GM12878 (cell line): ENCODE results near the gene TTC19. TPM values are rescaled to one million over a fixed set of nuclear protein-coding genes. Genes with fewer than 3 reads are reported as not detected.

ENCODE experiments used
- ATAC-seq: fragments of 200-7000 bp; cut with Tn5 transposase; 3 replicates; pipeline ENCODE4 v1.9.1; 2020; ENCODE audit warnings: mild to moderate bottlenecking, moderate library complexity
- BruUV-seq: library from RNA; stranded (reverse); fragments of 400-500 nt; replicated peaks from 2 replicates; lab custom pipeline; 2021; lab: Mats Ljungman, UMichigan
- CTCF ChIA-PET: fragments of 300-600 bp; sonication (Branson Sonifier 250); formaldehyde crosslinking; extraction: SDS; loops from one replicate; lab custom pipeline; 2021; ENCODE audit warnings: inconsistent platforms; lab: Yijun Ruan, JAX
- POLR2A ChIA-PET: fragments of 350-600 bp; formaldehyde crosslinking; extraction: SDS; loops from one replicate; lab custom pipeline; 2021; ENCODE audit warnings: inconsistent platforms; lab: Charles Lee
- RAD21 ChIA-PET: fragments of 300-600 bp; sonication (Branson Sonifier 250); formaldehyde crosslinking; loops from one replicate; lab custom pipeline; 2023; ENCODE audit warnings: antibody characterized with exemption; ENCODE audit not compliant: unreplicated experiment; lab: Charles Lee
- SMC1A ChIA-PET: fragments of 300-600 bp; sonication (Branson Sonifier 250); formaldehyde crosslinking; loops from one replicate; lab custom pipeline; 2023; ENCODE audit not compliant: unreplicated experiment, uncharacterized antibody; lab: Charles Lee
- DNase-seq: peaks from one replicate; pipeline ENCODE4 v3.0.0-alpha.2; 2011; ENCODE audit warnings: low read depth, low spot score
- FAIRE-seq: peaks from 3 replicates; lab custom pipeline; 2011; peaks lifted over from hg19 to GRCh38; lab: Jason Lieb, UNC
- H2AFZ ChIP-seq: 2 replicates; pipeline ENCODE4 v1.6.0; 2011; ENCODE audit warnings: low read depth, low read length, control low read depth; ENCODE audit not compliant: control insufficient read depth
- H3K27ac ChIP-seq: 2 replicates; pipeline ENCODE4 v1.5.1; 2011; ENCODE audit warnings: control low read depth; ENCODE audit not compliant: control insufficient read depth, insufficient read depth
- H3K27me3 ChIP-seq, 2 experiments: replicated peaks in 1 of 2; 2 replicates each; pipeline versions ENCODE4 v1.6.0 to v1.6.1; 2011; ENCODE audit warnings: low read length in 1 of 2; ENCODE audit not compliant: control insufficient read depth in 2 of 2, insufficient read depth in 2 of 2
- H3K36me3 ChIP-seq, 2 experiments: 2 replicates each; pipeline ENCODE4 v1.5.1; 2011; ENCODE audit warnings: low read length in 1 of 2; ENCODE audit not compliant: control insufficient read depth in 2 of 2, insufficient read depth in 2 of 2
- H3K4me1 ChIP-seq: 2 replicates; pipeline ENCODE4 v1.6.1; 2011; ENCODE audit warnings: mild to moderate bottlenecking, low read length, moderate library complexity, mixed read lengths; ENCODE audit not compliant: control insufficient read depth, insufficient read depth
- H3K4me2 ChIP-seq: 2 replicates; pipeline ENCODE4 v1.6.0; 2011; ENCODE audit warnings: control low read depth; ENCODE audit not compliant: control insufficient read depth, insufficient read depth
- H3K4me3 ChIP-seq: fragments of 200-600 bp; sonication (generic); 2 replicates; pipeline ENCODE4 v1.5.1; 2016
- H3K79me2 ChIP-seq: 2 replicates; pipeline ENCODE4 v1.6.0; 2011; ENCODE audit warnings: low read length; ENCODE audit not compliant: control insufficient read depth, insufficient read depth
- H3K9ac ChIP-seq: 2 replicates; pipeline ENCODE4 v1.8.0; 2011; ENCODE audit warnings: low read length, control low read depth, mixed read lengths; ENCODE audit not compliant: control insufficient read depth, insufficient read depth
- H3K9me3 ChIP-seq: replicated peaks from 3 replicates; pipeline ENCODE4 v1.5.1; 2011; ENCODE audit warnings: mild to moderate bottlenecking, low read length; ENCODE audit not compliant: control insufficient read depth, insufficient read depth
- H4K20me1 ChIP-seq: 2 replicates; pipeline ENCODE4 v1.6.0; 2011; ENCODE audit not compliant: control insufficient read depth, insufficient read depth
- CBX3 ChIP-seq: fragments of 200-600 bp; sonication (generic); IDR thresholded peaks from 2 replicates; pipeline ENCODE4 v1.6.1; 2016; ENCODE audit warnings: low read depth, borderline replicate concordance
- E2F4 ChIP-seq: IDR thresholded peaks from 2 replicates; pipeline ENCODE4 v1.6.1; 2012; ENCODE audit warnings: low read depth, low read length, improper control_type of control experiment
- E4F1 ChIP-seq: fragments of 450-650 bp; IDR thresholded peaks from 2 replicates; pipeline ENCODE4 v1.6.1; 2018; ENCODE audit warnings: borderline replicate concordance, mild to moderate bottlenecking; ENCODE audit not compliant: partially characterized antibody
- EED ChIP-seq: sonication (generic); IDR thresholded peaks from 2 replicates; pipeline ENCODE4 v1.6.1; 2016; ENCODE audit warnings: antibody characterized with exemption, low read depth
- GABPA ChIP-seq: IDR thresholded peaks from 2 replicates; pipeline ENCODE4 v1.6.1; 2014; ENCODE audit warnings: antibody characterized with exemption, low read depth, mild to moderate bottlenecking, inconsistent platforms
- IRF4 ChIP-seq: IDR thresholded peaks from 2 replicates; pipeline ENCODE4 v1.6.1; 2011; ENCODE audit warnings: low read depth, low read length
- NFYA ChIP-seq: IDR thresholded peaks from 2 replicates; pipeline ENCODE4 v1.6.1; 2011; ENCODE audit warnings: low read depth, mild to moderate bottlenecking, low read length, improper control_type of control experiment, borderline replicate concordance
- POLR2A ChIP-seq: IDR thresholded peaks from 2 replicates; pipeline ENCODE4 v1.6.1; 2011; ENCODE audit warnings: low read depth, mild to moderate bottlenecking, low read length
- RBBP5 ChIP-seq: fragments of 200-600 bp; sonication (generic); conservative IDR thresholded peaks from 2 replicates; pipeline ENCODE4 v1.6.1; 2016
- STAT1 ChIP-seq: fragments of 450-650 bp; conservative IDR thresholded peaks from 2 replicates; pipeline ENCODE4 v1.6.1; 2014; ENCODE audit warnings: antibody characterized with exemption, mild to moderate bottlenecking
- WRNIP1 ChIP-seq: IDR thresholded peaks from 2 replicates; pipeline ENCODE4 v1.6.1; 2011; ENCODE audit warnings: low read depth, low read length, improper control_type of control experiment, borderline replicate concordance
- ZBED1 ChIP-seq: IDR thresholded peaks from 2 replicates; pipeline ENCODE4 v1.6.1; 2016; ENCODE audit warnings: borderline replicate concordance
- ZBTB11 ChIP-seq: fragments of 450-650 bp; formaldehyde crosslinking; IDR thresholded peaks from 2 replicates; pipeline ENCODE4 v1.5.0; 2022; ENCODE audit warnings: mild to moderate bottlenecking, missing genetic modification characterization
- ZBTB33 ChIP-seq: fragments of 450-650 bp; IDR thresholded peaks from 2 replicates; pipeline ENCODE4 v1.6.1; 2017; ENCODE audit warnings: mild to moderate bottlenecking
- ZSCAN29 ChIP-seq: fragments of 450-650 bp; IDR thresholded peaks from 2 replicates; pipeline ENCODE4 v1.6.1; 2017; ENCODE audit warnings: mild to moderate bottlenecking, moderate library complexity
- WGBS: methylation state at CpG from one replicate; pipeline ENCODE4 v1.1.6; 2016; ENCODE audit warnings: low lambda C conversion rate; ENCODE audit not compliant: insufficient replicate concordance, insufficient coverage; ENCODE audit errors: missing lambda C conversion rate; 5-methylcytosine and 5-hydroxymethylcytosine counted together
- in situ Hi-C: fragments of 300-500 bp; cut with MboI; formaldehyde crosslinking; loops from 9 replicates; pipeline ENCODE4 v1.14.3; 2018; ENCODE audit warnings: mixed read lengths
- intact Hi-C: fragments of 100-400 bp; cut with micrococcal nuclease; formaldehyde crosslinking; loops from one replicate; pipeline ENCODE4 v1.14.2; 2022; ENCODE audit not compliant: unreplicated experiment
- polyA plus RNA-seq, 11 experiments: library from polyadenylated mRNA; depleted of rRNA in 4 of 11; unstranded in 6 of 11; stranded (reverse) in 5 of 11; fragments of >200 nt; fragmentation: Nextera tagmentation in 4 of 11; fragmentation: Illumina TruSeq in 1 of 11; extraction: Ambion mirVana in 4 of 11; extraction: Trizol in 1 of 11; gene quantifications; 1 replicate in 1 of 11; 2 replicates in 10 of 11; pipeline versions ENCODE4 v1.2.1 to v1.2.3, GENCODE V29; 2011 to 2016; ENCODE audit warnings: inconsistent platforms in 2 of 11, missing spikeins in 2 of 11, low read depth in 1 of 11
- total RNA-seq, 4 experiments: library from RNA; depleted of rRNA in 3 of 4; stranded (reverse); fragments of >200 nt in 3 of 4; fragmentation: Illumina TruSeq in 1 of 4; extraction: Trizol in 1 of 4; gene quantifications; 2 replicates each; pipeline versions ENCODE4 v1.2.1 to v1.2.3, GENCODE V29; 2013 to 2021

TTC19 gene
- total and polyA plus RNA-seq, 10 of the 15 experiments (the other 5 are each of a cell fraction or from before 2014, with no cell fraction given) = 5.3 to 29.8 (median 20.1) TPM

GRCh38 chr17:16061631-16062030 is 62.0 kb downstream of the TTC19 start:
- POLR2A ChIA-PET = no interaction called here
- in situ Hi-C loops (no loop called here), intact Hi-C loops (no loop called here)
- Histone ChIP-seq H3K27me3 (no peaks in the 10 kb centered on the region), H3K36me3 (peaks cover 14 to 66% of the 10 kb centered on the region in 2 experiments), H4K20me1 (no peaks in the 10 kb centered on the region), H3K9me3 (no peaks in the 10 kb centered on the region), H3K4me1 (no peaks in the 10 kb centered on the region), H3K4me3 (no peak overlapping the region), H2AFZ (no peak overlapping the region), H3K27ac (no peak overlapping the region), H3K79me2 (no peaks in the 10 kb centered on the region), H3K9ac (no peak overlapping the region), H3K4me2 (no peak overlapping the region)
- FAIRE-seq (no peak), ATAC-seq (no peak), DNase-seq (no peak)
- WGBS = 81% methylated on average over 2 of the region's 2 CpGs
- RAD21 ChIA-PET = no interaction called here
- SMC1A ChIA-PET = interaction anchor here (0.9 to 2.0 kb wide), 3 partner anchors 11 to 14 kb away, joined by 3 to 5 read pairs (median 5); no protein-coding TSS in a partner anchor
- CTCF ChIA-PET = interaction anchor here (0.9 kb wide), 1 partner anchor 11 kb away, joined by 3 read pairs; no protein-coding TSS in a partner anchor
- BruUV-seq = no TSS peak
- TF ChIP-seq ZBTB11 (CRISPR knock-in tag) = no peak
- no peak for TF ChIP-seq RBBP5
- no peak for TF ChIP-seq EED
- no peak for TF ChIP-seq NFYA
- no peak for TF ChIP-seq E4F1
- no peak for TF ChIP-seq WRNIP1
- TF ChIP-seq POLR2A = no peak
- TF ChIP-seq STAT1 = no peak
- no peak for TF ChIP-seq ZBED1
- TF ChIP-seq GABPA = no peak
- no peak for TF ChIP-seq E2F4
- TF ChIP-seq ZBTB33 = no peak
- TF ChIP-seq IRF4 = no peak
- TF ChIP-seq ZSCAN29 = no peak
- TF ChIP-seq CBX3 = no peak
